ENCODE results near the gene METTL4. TPM values are rescaled to one million over a fixed set of nuclear protein-coding genes. Genes with fewer than 3 reads are reported as not detected.

The METTL4 gene
- total and polyA plus RNA-seq, 12 donors, result 3.9 to 9.9 (median 5.4) TPM

GRCh38 chr18:2555895-2556294, 15.4 kb downstream of the METTL4 start:
- no peak overlapping the region for H3K4me3 ChIP-seq
- H3K27ac ChIP-seq, result no peak overlapping the region
- peaks cover 0 to 54% (median 5%) of the 10 kb centered on the region in 9 donors for H3K36me3 ChIP-seq
- 74 to 80% methylated on average over 4 of the region's 4 CpGs for WGBS, 2 donors
- no peak for DNase-seq
- H3K9me3 ChIP-seq, result no peaks in the 10 kb centered on the region
- no peak for ATAC-seq
- no peaks in the 10 kb centered on the region for H3K27me3 ChIP-seq
- H3K4me1 ChIP-seq, result no peaks in the 10 kb centered on the region
- intact Hi-C loops (cut with DNase I), result no loop called here
- TF ChIP-seq CTCF (IDR thresholded peaks at IDR 0.05), result no peak

GRCh38 chr18:2554696-2555095, 16.6 kb downstream of the METTL4 start:
- Histone ChIP-seq H3K4me1 (no peaks in the 10 kb centered on the region), H3K27me3 (no peaks in the 10 kb centered on the region), H3K27ac (no peak overlapping the region), H3K9me3 (no peaks in the 10 kb centered on the region), H3K36me3 (peaks cover 0 to 52% (median 5%) of the 10 kb centered on the region in 9 donors), H3K4me3 (no peak overlapping the region)
- no peak for TF ChIP-seq CTCF (IDR thresholded peaks at IDR 0.05)
- ATAC-seq, result no peak
- WGBS, 2 donors, result 71 to 76% methylated on average over 4 of the region's 4 CpGs
- DNase-seq, result no peak
- intact Hi-C loops (cut with DNase I), result loop anchor here in 1 of 10 donors (5.0 kb wide), 1 partner anchor 1692 kb away; no protein-coding TSS in a partner anchor

- no peak for DNase-seq
- H3K4me3 ChIP-seq, result no peak overlapping the region
- no peak for ATAC-seq
- H3K36me3 ChIP-seq, result peaks cover 0 to 67% (median 5%) of the 10 kb centered on the region in 9 donors
- intact Hi-C loops (cut with DNase I), result loop anchor here in 1 of 10 donors (5.0 kb wide), 1 partner anchor 1689 kb away; no protein-coding TSS in a partner anchor
- no peaks in the 10 kb centered on the region for H3K27me3 ChIP-seq
- no peaks in the 10 kb centered on the region for H3K4me1 ChIP-seq
- H3K9me3 ChIP-seq, result no peaks in the 10 kb centered on the region
- no peak overlapping the region for H3K27ac ChIP-seq
- TF ChIP-seq CTCF (IDR thresholded peaks at IDR 0.05), result no peak
- 86 to 97% methylated on average over 3 of the region's 3 CpGs for WGBS, 2 donors
These were observed 19.9 kb downstream of the METTL4 start for GRCh38 chr18:2551425-2551824.

GRCh38 chr18:2549462-2549861, 21.8 kb downstream of the METTL4 start:
- DNase-seq (no peak), ATAC-seq (no peak)
- whole genome bisulfite sequencing, 2 donors, result 99 to 100% methylated on average over 1 to 2 of the region's 2 CpGs
- TF ChIP-seq CTCF (IDR thresholded peaks at IDR 0.05), result no peak
- Histone ChIP-seq H3K9me3 (no peaks in the 10 kb centered on the region), H3K36me3 (peaks cover 0 to 70% (median 5%) of the 10 kb centered on the region in 9 donors), H3K27ac (no peak overlapping the region), H3K4me3 (no peak overlapping the region), H3K4me1 (no peaks in the 10 kb centered on the region), H3K27me3 (no peaks in the 10 kb centered on the region)
- intact Hi-C loops (cut with DNase I), result loop anchor here in 8 of 10 donors (5.0 to 10.0 kb wide), 8 partner anchors 212 to 1687 kb away; no protein-coding TSS in a partner anchor

Data from heart right ventricle (tissue), 16 donors.